Memory B cell (primary cell): Measurements from ENCODE around the gene TEX26.

ENCODE experiments used
- ATAC-seq: fragments of 150-1000 bp; cut with Tn5 transposase; 2 replicates; pipeline ENCODE4 v1.10.0; 2021; ENCODE audit warnings: low read depth, mild to moderate bottlenecking, moderate library complexity
- DNase-seq, 2 donors: peaks; one replicate each; pipeline ENCODE4 v3.0.0; 2022; ENCODE audit warnings: low spot score in 2 of 2
- H3K27ac Mint-ChIP-seq: one replicate; pipeline ENCODE4 v1.8.0; 2022; ENCODE audit warnings: mild to moderate bottlenecking, moderate library complexity, mixed read lengths
- H3K27me3 Mint-ChIP-seq: one replicate; pipeline ENCODE4 v1.8.0; 2022; ENCODE audit warnings: mixed read lengths
- H3K36me3 Mint-ChIP-seq: one replicate; pipeline ENCODE4 v1.8.0; 2022; ENCODE audit warnings: mild to moderate bottlenecking, mixed read lengths
- H3K4me1 Mint-ChIP-seq: one replicate; pipeline ENCODE4 v1.8.0; 2022; ENCODE audit warnings: mixed read lengths
- H3K4me3 Mint-ChIP-seq: one replicate; pipeline ENCODE4 v1.8.0; 2022; ENCODE audit warnings: mild to moderate bottlenecking, moderate library complexity, mixed read lengths
- H3K9me3 Mint-ChIP-seq: one replicate; pipeline ENCODE4 v1.8.0; 2022; ENCODE audit warnings: mixed read lengths

The TEX26 gene

GRCh38 chr13:30928978-30929377, 3.5 kb upstream of the TEX26 start:
- Mint-ChIP-seq H3K9me3 (no peaks in the 10 kb centered on the region), H3K4me1 (no peaks in the 10 kb centered on the region), H3K27ac (no peak overlapping the region), H3K36me3 (no peaks in the 10 kb centered on the region), H3K4me3 (no peak overlapping the region), H3K27me3 (peaks cover 12% of the 10 kb centered on the region)
- no peak for ATAC-seq
- no peak for DNase-seq

GRCh38 chr13:30933354-30933670, 856 bp downstream of the TEX26 start:
- DNase-seq (no peak), ATAC-seq (no peak)
- Mint-ChIP-seq H3K27ac (no peak overlapping the region), H3K27me3 (peaks cover 15% of the 10 kb centered on the region), H3K4me1 (no peaks in the 10 kb centered on the region), H3K9me3 (peaks cover 5% of the 10 kb centered on the region), H3K4me3 (no peak overlapping the region), H3K36me3 (no peaks in the 10 kb centered on the region)

- peaks cover 5% of the 10 kb centered on the region for H3K9me3 Mint-ChIP-seq
- peaks cover 12% of the 10 kb centered on the region for H3K27me3 Mint-ChIP-seq
- ATAC-seq (no peak), DNase-seq (no peak)
- no peak overlapping the region for H3K4me3 Mint-ChIP-seq
- no peak overlapping the region for H3K27ac Mint-ChIP-seq
- no peaks in the 10 kb centered on the region for H3K4me1 Mint-ChIP-seq
- no peaks in the 10 kb centered on the region for H3K36me3 Mint-ChIP-seq
Measured at GRCh38 chr13:30934381-30934780, 1.9 kb downstream of the TEX26 start.

GRCh38 chr13:30934803-30935202, 2.3 kb downstream of the TEX26 start:
- Mint-ChIP-seq H3K4me3 (no peak overlapping the region), H3K27me3 (peaks cover 12% of the 10 kb centered on the region), H3K36me3 (no peaks in the 10 kb centered on the region), H3K9me3 (peaks cover 5% of the 10 kb centered on the region), H3K4me1 (no peaks in the 10 kb centered on the region), H3K27ac (no peak overlapping the region)
- DNase-seq (no peak), ATAC-seq (no peak)

- no peaks in the 10 kb centered on the region for H3K4me1 Mint-ChIP-seq
- no peak overlapping the region for H3K27ac Mint-ChIP-seq
- ATAC-seq (no peak), DNase-seq (no peak)
- H3K36me3 Mint-ChIP-seq, result no peaks in the 10 kb centered on the region
- H3K9me3 Mint-ChIP-seq, result peaks cover 5% of the 10 kb centered on the region
- peaks cover 9% of the 10 kb centered on the region for H3K27me3 Mint-ChIP-seq
- H3K4me3 Mint-ChIP-seq, result no peak overlapping the region
Measured at GRCh38 chr13:30936971-30937370, 4.5 kb downstream of the TEX26 start.

- ATAC-seq, result no peak
- Mint-ChIP-seq H3K27me3 (peaks cover 2% of the 10 kb centered on the region), H3K4me1 (no peaks in the 10 kb centered on the region), H3K4me3 (no peak overlapping the region), H3K27ac (no peak overlapping the region), H3K36me3 (peaks cover 4% of the 10 kb centered on the region), H3K9me3 (peaks cover 9% of the 10 kb centered on the region)
- DNase-seq, result no peak
Measured at GRCh38 chr13:30943881-30944280, 11.4 kb downstream of the TEX26 start.

- no peak overlapping the region for H3K4me3 Mint-ChIP-seq
- DNase-seq (no peak), ATAC-seq (no peak)
- peaks cover 29% of the 10 kb centered on the region for H3K27me3 Mint-ChIP-seq
- peaks cover 1% of the 10 kb centered on the region for H3K36me3 Mint-ChIP-seq
- peaks cover 7% of the 10 kb centered on the region for H3K9me3 Mint-ChIP-seq
- no peak overlapping the region for H3K27ac Mint-ChIP-seq
- no peaks in the 10 kb centered on the region for H3K4me1 Mint-ChIP-seq
Measured at GRCh38 chr13:30957258-30957943, 24.9 kb downstream of the TEX26 start.

GRCh38 chr13:30959678-30960077, 27.2 kb downstream of the TEX26 start:
- H3K4me1 Mint-ChIP-seq, result no peaks in the 10 kb centered on the region
- ATAC-seq, result no peak
- DNase-seq, result no peak
- peaks cover 24% of the 10 kb centered on the region for H3K27me3 Mint-ChIP-seq
- H3K4me3 Mint-ChIP-seq, result no peak overlapping the region
- no peak overlapping the region for H3K27ac Mint-ChIP-seq
- peaks cover 1% of the 10 kb centered on the region for H3K36me3 Mint-ChIP-seq
- H3K9me3 Mint-ChIP-seq, result peaks cover 7% of the 10 kb centered on the region

- ATAC-seq, result no peak
- Mint-ChIP-seq H3K4me1 (no peaks in the 10 kb centered on the region), H3K4me3 (no peak overlapping the region), H3K36me3 (no peaks in the 10 kb centered on the region), H3K27me3 (peaks cover 14% of the 10 kb centered on the region), H3K9me3 (peaks cover 3% of the 10 kb centered on the region), H3K27ac (no peak overlapping the region)
- no peak for DNase-seq
Measured at GRCh38 chr13:30963791-30964190, 31.3 kb downstream of the TEX26 start.

GRCh38 chr13:30965380-30965779, 32.9 kb downstream of the TEX26 start:
- ATAC-seq (no peak), DNase-seq (no peak)
- Mint-ChIP-seq H3K36me3 (no peaks in the 10 kb centered on the region), H3K4me1 (no peaks in the 10 kb centered on the region), H3K4me3 (no peak overlapping the region), H3K27me3 (peaks cover 18% of the 10 kb centered on the region), H3K9me3 (peaks cover 1% of the 10 kb centered on the region), H3K27ac (no peak overlapping the region)

GRCh38 chr13:30966101-30966500, 33.6 kb downstream of the TEX26 start:
- DNase-seq (no peak), ATAC-seq (no peak)
- H3K27me3 Mint-ChIP-seq, result peaks cover 19% of the 10 kb centered on the region
- H3K9me3 Mint-ChIP-seq, result peaks cover 1% of the 10 kb centered on the region
- no peaks in the 10 kb centered on the region for H3K4me1 Mint-ChIP-seq
- no peaks in the 10 kb centered on the region for H3K36me3 Mint-ChIP-seq
- H3K4me3 Mint-ChIP-seq, result no peak overlapping the region
- no peak overlapping the region for H3K27ac Mint-ChIP-seq

- Mint-ChIP-seq H3K9me3 (no peaks in the 10 kb centered on the region), H3K4me1 (no peaks in the 10 kb centered on the region), H3K27ac (no peak overlapping the region), H3K36me3 (no peaks in the 10 kb centered on the region), H3K4me3 (no peak overlapping the region), H3K27me3 (peaks cover 18% of the 10 kb centered on the region)
- ATAC-seq (no peak), DNase-seq (no peak)
Measured at GRCh38 chr13:30968846-30969245, 36.4 kb downstream of the TEX26 start.

GRCh38 chr13:30971575-30971974, 39.1 kb downstream of the TEX26 start:
- Mint-ChIP-seq H3K4me1 (no peaks in the 10 kb centered on the region), H3K27ac (no peak overlapping the region), H3K4me3 (no peak overlapping the region), H3K27me3 (peaks cover 17% of the 10 kb centered on the region), H3K9me3 (no peaks in the 10 kb centered on the region), H3K36me3 (no peaks in the 10 kb centered on the region)
- DNase-seq (no peak), ATAC-seq (no peak)

- no peak for DNase-seq
- no peaks in the 10 kb centered on the region for H3K36me3 Mint-ChIP-seq
- H3K27ac Mint-ChIP-seq, result no peak overlapping the region
- no peak overlapping the region for H3K4me3 Mint-ChIP-seq
- no peak for ATAC-seq
- peaks cover 16% of the 10 kb centered on the region for H3K27me3 Mint-ChIP-seq
- no peaks in the 10 kb centered on the region for H3K9me3 Mint-ChIP-seq
- no peaks in the 10 kb centered on the region for H3K4me1 Mint-ChIP-seq
Measured at GRCh38 chr13:30972888-30973377, 40.5 kb downstream of the TEX26 start.

- Mint-ChIP-seq H3K27me3 (peaks cover 13% of the 10 kb centered on the region), H3K27ac (no peak overlapping the region), H3K36me3 (no peaks in the 10 kb centered on the region)
Measured at GRCh38 chr13:30974350-30974749, 41.9 kb downstream of the TEX26 start.

More at GRCh38 chr13:30974350-30974749, 41.9 kb downstream of the TEX26 start:
- ATAC-seq (no peak), DNase-seq (no peak)
- Mint-ChIP-seq H3K4me3 (no peak overlapping the region), H3K4me1 (no peaks in the 10 kb centered on the region), H3K9me3 (no peaks in the 10 kb centered on the region)
